GM18951 (cell line): ENCODE measurements around the gene TTBK2.
A peak's percentile ranks its signal among the peaks of the same experiment; 100 is the strongest.
"Not testable (repeated sequence)": the region's sequence is repeated elsewhere in the genome, so short reads cannot be mapped to it uniquely, and the experiment has no call there.

Experiments
- POLR2A ChIP-seq: IDR thresholded peaks from 4 replicates; pipeline ENCODE4 v1.6.1; 2011; ENCODE audit warnings: mild to moderate bottlenecking; ENCODE audit not compliant: insufficient read length, insufficient read depth; ENCODE audit errors: extremely low read depth
- in situ Hi-C: fragments of 300-500 bp; cut with MboI; formaldehyde crosslinking; loops from one replicate; pipeline ENCODE4 v1.12.0; 2022; ENCODE audit warnings: low sequenced_read_pairs, mixed read lengths, inconsistent platforms; ENCODE audit not compliant: unreplicated experiment

The TTBK2 gene

DNA sequence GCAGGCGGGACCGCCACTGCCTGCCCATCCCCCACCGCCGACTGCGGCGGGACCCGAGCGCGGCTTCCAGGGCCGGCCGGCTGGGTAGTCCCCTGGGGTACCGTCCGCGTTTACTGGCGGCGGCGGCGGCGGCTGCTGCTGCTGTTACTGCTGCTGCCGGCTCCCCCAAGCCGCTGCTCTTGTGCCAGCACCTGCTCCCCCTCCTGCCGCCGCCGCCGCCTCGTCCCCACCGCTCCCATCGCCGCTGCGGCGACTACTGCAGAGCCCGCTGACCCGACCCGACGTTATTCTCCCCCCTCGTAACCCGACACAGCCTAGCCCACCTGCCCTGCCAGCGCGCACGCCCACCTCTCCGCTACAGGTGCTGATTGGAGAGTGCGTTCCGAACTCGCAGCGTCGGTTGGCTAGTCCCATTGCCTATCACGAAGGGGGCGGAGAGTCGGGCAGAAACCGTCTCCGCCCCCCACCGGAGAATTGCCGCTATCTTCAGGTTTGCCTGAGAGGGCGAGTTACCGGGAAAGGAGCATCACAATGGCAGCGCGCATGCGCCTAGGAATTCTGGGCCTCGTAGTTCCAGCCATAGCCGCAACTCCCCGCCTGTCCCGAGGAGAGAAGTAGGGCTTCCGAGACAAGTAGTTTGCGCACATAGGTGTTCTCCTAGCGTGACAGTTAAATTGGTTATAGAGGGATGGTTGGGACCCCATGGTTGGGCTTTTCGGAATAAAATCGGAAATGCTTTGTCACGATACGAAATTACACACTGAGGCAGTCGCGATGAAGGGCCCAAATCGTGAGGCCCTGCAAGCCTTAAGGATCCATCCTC, at the start of gene TTBK2:
Gene TTBK2, minus strand, starts transcription at position 260 of the 823 bp plus-strand sequence. CDS start 42,161 bp downstream, outside the sequence.
- in situ Hi-C loops, result no loop called here
- TF ChIP-seq POLR2A, result peak; percentile 74

- TF ChIP-seq POLR2A, result no peak
- in situ Hi-C loops, result no loop called here
These were observed 43.9 kb upstream of the TTBK2 start for GRCh38 chr15:42964476-42964875.

GRCh38 chr15:42955518-42955917, 34.9 kb upstream of the TTBK2 start:
- in situ Hi-C loops, result no loop called here
- TF ChIP-seq POLR2A, result no peak

DNA sequence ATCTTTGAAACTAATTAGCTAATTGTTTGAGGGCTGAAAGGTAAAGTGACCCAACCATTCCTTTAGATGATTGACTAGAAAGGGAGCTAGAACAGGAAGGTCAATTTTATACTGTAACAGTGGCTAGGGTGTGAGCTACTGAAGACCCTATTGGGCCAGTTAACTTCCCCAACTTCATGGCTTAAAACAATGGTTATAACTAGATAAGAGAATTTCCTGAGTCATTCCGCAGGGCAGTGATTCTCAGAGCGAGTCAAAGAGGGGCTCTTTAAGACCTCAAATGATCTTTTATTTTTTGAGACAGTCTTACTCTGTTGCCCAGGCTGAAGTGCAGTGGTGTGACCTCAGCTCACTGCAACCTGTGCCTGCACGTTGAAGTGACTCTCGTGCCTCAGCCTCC, 33.7 kb upstream of the TTBK2 start:
- in situ Hi-C loops, result no loop called here
- no peak for TF ChIP-seq POLR2A

- in situ Hi-C loops, result not testable (repeated sequence)
These were observed 28.3 kb upstream of the TTBK2 start for GRCh38 chr15:42948898-42949297.

- no peak for TF ChIP-seq POLR2A
- in situ Hi-C loops, result no loop called here
These were observed 19.9 kb upstream of the TTBK2 start for GRCh38 chr15:42940527-42940926.

DNA sequence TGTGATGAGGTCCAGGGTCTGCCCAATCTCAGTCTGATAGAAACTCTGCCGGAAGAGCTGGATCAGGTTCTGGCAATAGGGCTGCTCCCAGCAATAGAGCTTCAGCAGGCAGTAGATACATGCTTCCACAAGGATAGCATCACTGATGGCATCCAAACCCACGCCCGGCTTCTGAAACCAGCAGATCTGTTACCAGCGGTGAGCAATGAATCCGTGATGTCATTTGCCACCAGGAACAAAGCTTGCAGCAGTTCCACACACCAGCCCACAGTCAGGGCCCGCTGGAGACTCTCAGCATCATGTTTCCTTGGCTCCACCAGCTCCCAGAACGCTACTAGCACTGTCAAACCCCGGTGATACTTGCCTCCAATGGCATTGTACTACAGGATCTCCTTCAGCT, 19.3 kb upstream of the TTBK2 start:
- TF ChIP-seq POLR2A, result no peak
- in situ Hi-C loops, result no loop called here

- TF ChIP-seq POLR2A, result no peak
- in situ Hi-C loops, result no loop called here
These were observed 16.6 kb upstream of the TTBK2 start for GRCh38 chr15:42937143-42937542.

DNA sequence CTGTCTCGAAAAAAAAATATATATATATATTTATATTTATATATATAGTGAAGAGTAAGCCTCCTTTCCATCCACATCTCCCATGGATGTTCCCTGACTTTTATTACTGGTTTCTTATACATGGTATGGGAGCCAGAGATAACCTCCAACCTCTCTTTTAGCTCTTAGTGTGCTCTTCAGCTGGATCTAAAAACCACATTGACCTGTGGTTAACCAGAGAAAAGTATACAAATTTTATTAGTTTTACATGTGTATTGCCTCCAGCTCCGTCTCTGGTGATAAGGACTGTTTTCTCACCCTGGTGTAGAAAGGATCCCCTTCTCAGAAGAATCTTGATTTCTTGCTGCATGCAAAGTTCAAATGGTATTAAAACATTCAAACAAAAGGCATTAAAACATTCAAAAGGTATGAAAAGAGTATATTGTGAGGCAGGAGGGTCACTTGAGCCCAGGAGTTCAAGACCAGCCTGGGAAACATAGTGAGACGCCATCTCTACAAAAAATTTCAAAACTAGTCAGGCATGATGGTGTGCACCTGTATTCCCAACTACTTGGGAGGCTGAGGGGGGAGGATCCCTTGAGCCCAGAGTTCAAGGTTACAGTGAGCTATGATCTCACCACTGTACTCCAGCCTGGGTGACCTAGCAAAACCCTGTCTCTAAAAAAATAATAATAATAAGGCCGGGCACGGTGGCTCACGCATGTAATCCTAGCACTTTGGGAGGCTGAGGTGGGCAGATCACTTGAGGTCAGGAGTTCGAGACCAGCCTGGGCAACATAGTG, 13.5 kb upstream of the TTBK2 start:
- in situ Hi-C loops, result loop anchor here (5.0 kb wide), 1 partner anchor 227 kb away; no protein-coding TSS in a partner anchor
- no peak for TF ChIP-seq POLR2A

DNA sequence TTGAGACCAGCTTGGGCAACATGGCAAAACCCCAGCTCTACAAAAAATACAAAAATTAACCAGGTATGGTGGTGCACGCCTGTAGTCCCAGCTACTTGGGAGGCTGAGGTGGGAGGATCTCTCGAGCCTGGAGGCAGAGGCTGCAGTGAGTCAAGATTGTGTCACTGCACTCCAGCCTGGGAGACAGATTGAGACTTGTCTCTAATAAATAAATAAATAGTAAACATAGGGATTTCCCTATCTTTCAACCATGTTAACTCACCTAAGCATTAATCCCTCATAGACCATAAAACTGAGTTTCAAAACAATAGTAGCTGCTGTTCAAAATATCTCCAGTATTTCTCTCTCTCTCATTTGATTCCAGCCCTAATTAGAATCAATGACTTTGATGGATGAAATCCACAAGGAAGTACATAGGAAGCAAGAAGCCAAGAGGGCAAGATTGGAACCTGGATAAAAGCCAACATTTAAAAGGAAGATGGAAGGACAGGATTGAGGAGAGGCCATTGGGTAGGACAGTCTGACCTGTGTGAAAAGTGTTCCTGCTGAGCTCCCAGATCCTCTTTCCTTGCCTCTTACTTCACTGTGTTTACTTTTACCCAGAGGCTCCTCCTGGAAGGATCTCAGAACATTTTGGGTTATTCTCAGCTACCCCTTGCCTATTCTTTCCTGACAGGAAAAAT, 12.4 kb upstream of the TTBK2 start:
- in situ Hi-C loops, result loop anchor here (5.0 kb wide), 1 partner anchor 226 kb away; no protein-coding TSS in a partner anchor
- no peak for TF ChIP-seq POLR2A

DNA sequence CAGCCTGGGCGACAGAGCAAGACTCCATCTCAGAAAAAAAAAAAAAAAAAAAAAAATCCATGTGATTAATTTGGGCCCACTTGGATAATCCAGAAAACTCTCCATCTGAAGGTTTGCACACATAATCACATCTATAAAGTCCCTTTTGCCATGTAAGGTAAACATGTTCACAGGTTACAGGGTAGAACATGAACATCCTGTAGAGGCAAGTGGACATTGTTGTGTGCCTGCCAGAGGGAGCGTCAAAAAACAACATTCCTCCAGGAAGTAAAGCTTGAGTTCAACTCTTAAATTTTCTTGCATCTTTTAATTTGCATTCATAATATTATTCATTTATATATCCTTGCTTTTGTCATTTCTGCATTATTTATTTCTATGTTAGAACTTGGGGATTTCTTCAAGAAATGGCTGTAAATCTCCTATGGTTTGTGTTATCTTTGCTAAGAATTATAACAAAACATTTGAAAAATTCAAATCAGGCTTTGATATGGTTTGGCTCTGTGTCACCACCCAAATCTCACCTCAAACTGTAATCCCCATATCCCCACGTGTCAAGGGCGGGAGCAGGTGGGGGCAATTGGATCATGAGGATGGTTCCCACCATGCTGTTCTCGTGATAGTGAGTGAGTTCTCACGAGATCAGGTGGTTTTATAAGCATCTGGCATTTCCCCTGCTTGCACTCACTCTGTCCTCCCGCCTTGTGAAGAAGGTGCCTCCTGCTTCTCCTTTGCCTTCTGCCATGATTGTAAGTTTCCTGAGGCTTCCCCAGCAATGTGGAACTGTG, 11.3 kb upstream of the TTBK2 start:
- in situ Hi-C loops, result loop anchor here (5.0 kb wide), 1 partner anchor 225 kb away; no protein-coding TSS in a partner anchor
- TF ChIP-seq POLR2A, result no peak

- no peak for TF ChIP-seq POLR2A
- in situ Hi-C loops, result no loop called here
These were observed 8.8 kb upstream of the TTBK2 start for GRCh38 chr15:42929306-42929848.

- TF ChIP-seq POLR2A, result no peak
- in situ Hi-C loops, result no loop called here
These were observed 759 bp upstream of the TTBK2 start for GRCh38 chr15:42921342-42921731.
